DMS153 treated with DMSO at 0.1 percent for 48 hours (cell line): ENCODE results near the gene GALR2.

ENCODE experiments used
- DNase-seq: peaks from one replicate; lab custom pipeline; 2025; ENCODE audit not compliant: unreplicated experiment; lab: John Stamatoyannopoulos, UW

Gene GALR2

GRCh38 chr17:76124582-76125390 is 50.2 kb downstream of the GALR2 start:
- no peak for DNase-seq

GRCh38 chr17:76125391-76125675 is 50.8 kb downstream of the GALR2 start:
- no peak for DNase-seq

- DNase-seq = no peak
Measured at GRCh38 chr17:76125922-76126321, 51.3 kb downstream of the GALR2 start.
